Measurements from ENCODE around the gene ZEB1.
"Not testable (repeated sequence)": the region's sequence is repeated elsewhere in the genome, so short reads cannot be mapped to it uniquely, and the experiment has no call there.

Gene ZEB1

DNA sequence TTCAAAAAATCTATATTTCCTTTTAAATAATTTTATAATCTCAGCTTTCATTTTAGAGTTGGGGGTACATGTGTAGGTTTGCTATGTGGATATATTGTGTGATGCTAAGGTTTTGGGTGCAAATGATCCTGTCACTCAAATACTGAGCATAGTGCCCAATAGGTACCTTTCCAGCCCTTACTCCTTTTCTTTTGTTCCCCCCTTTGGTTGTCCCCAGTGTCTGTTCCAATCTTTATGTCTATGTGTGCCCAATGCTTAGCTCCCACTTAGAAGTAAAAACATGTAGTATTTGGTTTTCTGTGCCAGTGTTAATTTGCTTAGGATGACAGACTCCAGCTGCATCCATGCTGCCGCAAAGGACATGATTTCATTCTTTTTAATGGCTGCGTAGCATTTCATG, 103.6 kb downstream of the ZEB1 start:
- DNase-seq (ENCODE audit: low read depth), result no peak

DNA sequence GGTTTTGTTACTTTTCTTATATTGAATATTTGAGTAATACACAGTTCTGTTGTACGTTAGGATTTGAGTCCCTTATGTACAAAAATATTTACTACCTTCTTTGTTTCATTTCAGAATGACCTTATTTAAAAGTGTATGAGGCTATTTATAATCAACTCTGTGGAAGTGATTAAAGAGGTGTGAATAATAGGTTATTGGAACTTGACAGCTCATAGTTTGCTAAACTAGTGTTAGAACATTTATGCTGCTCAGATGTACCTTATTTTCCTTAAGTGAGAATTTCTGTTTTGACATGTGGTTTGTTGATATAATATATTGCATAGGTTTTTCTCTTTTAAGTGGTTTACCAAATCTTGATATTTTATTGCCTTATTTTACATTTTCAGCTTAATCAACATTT, 105.5 kb downstream of the ZEB1 start:
- no peak for DNase-seq (ENCODE audit: low read depth)

DNA sequence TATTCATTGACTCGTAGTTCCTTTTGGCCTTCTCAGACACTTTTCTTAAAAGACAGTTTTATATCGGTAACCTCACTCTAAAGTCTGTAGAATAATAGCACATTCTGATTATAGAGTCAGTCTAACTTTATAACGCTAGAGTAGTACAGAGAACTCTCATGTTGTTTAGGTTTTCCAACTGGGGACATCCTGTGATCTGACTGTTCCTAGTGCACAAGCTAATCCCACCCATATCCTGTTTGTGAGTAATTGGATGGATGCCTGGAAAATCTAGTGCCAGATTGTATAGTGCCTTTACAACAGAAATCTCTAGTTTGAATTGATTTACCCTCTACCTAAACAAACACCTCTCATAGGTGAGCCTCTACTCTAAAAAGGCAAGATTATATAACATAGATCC, 107.4 kb downstream of the ZEB1 start:
- DNase-seq (ENCODE audit: low read depth), result peak; percentile 70

DNA sequence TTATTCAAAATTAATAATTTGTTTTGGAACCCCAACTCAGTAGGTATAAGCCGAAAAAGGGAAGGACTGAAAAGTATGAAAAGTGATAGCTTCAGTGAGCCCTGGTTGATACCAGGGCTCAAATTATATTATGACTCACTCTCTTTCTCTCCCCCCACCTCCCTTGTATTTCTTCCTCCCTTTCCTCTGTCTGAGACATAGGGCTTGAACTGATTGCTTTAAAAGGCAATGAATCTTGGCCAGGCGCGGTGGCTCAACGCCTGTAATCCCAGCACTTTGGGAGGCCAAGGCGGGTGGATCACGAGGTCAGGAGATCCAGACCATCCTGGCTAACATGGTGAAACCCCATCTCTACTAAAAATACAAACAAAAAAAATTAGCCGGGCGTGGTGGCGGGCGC, 108.3 kb downstream of the ZEB1 start:
- DNase-seq (ENCODE audit: low read depth), result not testable (repeated sequence)

DNA sequence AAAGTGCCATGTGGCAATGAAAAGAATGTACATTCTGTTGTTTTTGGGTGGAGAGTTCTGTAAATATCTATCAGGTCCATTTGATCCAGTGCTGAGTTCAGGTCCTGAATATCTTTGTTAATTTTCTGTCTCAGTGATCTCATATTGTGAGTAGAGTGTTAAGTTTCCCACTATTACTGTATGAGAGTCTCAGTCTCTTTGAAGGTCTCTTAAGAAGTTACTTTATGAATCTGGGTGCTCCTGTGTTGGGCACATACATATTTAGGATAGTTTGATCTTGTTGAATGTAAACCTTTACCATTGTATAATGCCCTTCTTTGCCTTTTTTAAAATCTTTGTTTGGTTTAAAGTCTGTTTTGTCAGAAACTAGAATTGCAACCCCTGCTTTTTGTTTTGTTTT, 109.5 kb downstream of the ZEB1 start:
- not testable (repeated sequence) for DNase-seq (ENCODE audit: low read depth)

DNA sequence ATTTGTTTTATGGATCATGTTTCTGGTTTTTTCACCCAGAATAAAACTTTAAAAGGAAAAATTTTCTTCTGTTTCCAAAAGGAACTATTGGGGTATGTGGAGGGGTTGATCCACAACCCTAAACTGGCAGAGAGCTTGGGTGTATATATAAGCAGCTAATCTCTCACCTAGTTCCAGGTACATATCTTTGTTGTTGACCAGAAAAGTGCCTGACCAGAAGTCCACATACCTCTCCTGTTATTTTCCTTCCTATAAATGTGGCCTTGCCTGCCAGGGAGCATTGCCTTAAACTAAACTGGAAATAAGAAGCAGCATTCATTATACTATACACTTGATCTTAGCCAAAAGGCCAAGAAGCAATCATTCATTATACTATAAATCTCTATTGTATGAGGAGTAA, 112.0 kb downstream of the ZEB1 start:
- DNase-seq (ENCODE audit: low read depth), result no peak

DNA sequence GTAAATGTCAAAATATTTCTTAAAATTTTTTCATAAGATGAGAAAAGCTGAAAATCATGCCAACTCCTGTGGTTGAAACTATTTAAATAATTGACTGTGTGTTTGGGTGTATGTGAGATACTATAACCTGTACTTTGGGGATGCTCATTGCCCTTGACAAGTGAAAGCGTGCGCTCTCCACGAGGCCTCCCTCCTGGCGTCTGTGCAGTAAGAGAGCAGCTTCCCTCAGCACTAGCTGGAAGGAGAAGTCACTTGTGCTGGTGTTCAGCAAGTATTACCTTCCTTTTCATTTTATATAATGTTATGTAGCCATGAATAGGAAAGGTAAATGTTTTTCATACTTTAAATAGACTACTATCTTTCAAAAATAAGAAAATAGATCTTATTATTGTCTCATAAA, 118.9 kb downstream of the ZEB1 start:
- no peak for DNase-seq (ENCODE audit: low read depth)

DNA sequence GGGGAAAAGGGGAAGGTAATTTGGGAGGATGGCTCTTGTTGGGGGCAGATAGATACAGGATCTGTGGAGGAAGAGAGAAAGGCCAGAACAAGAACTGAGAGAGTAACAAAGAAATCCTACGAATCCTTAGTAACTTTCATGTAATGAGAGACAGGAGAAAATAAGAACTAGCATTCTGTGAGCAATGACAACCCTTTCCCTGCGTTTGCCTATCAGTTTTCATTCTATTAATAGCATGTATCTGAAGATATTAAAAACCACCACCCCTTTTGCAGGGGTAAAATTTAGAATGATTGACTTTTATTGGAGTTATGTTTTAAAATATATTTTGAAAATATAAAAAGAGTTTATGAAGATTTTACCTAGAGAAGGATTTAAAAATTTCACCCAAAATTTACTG, 132.8 kb downstream of the ZEB1 start:
- DNase-seq (ENCODE audit: low read depth), result no peak

DNA sequence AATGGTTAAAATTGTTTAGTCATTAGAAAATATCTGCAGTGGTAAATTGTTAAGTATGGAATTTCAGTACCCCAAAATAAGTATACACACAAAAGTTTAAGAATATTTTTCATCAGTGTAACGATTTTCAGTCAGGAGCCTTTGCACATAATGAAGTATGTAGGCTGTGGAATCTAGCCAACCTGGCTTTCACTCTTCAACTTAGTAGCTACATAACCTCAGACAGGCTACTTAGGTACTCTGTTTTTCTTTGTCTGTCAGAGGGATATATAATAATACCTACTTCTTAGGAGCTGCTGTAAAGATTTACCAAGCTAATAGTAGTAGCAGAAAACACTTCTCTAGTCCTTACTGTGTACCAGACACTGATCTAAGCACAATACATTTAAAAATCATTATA, 137.5 kb downstream of the ZEB1 start:
- DNase-seq (ENCODE audit: low read depth), result no peak

DNA sequence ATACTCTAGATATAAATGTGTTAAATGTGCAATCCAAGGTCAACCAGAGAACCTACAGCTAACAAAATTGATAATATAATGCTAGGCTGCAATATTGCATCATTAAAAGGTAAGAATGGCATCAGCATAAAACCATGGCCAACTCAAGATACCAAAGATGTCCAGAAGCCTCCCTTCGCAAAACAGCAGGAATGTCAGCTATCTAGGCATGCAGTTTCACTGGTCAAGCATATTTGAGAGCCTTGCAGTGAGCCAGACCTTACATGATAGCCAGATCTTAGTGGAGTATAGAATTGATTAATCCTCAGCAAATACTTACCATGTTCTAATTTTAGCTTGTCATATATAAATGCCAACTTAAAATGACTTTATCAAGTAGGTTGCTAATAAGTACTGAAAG, 138.8 kb downstream of the ZEB1 start:
- no peak for DNase-seq (ENCODE audit: low read depth)

DNA sequence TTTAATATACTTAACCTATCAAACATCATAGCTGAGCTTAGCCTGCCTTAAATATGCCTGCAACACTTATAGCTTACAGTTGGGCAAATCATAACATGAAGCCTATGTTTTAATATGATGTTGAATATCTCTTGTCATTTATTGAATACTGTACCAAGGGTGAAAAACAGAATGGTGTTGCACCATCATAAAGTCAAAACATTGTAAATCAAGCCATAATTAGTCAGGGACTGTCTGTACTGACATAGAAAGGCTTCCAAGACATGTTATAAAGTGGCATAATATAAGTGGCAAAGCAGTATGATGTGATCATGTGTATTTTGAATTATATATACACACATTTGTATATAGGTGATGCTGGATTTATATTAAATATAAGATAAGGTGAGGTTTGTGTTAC, 140.0 kb downstream of the ZEB1 start:
- no peak for DNase-seq (ENCODE audit: low read depth)

DNA sequence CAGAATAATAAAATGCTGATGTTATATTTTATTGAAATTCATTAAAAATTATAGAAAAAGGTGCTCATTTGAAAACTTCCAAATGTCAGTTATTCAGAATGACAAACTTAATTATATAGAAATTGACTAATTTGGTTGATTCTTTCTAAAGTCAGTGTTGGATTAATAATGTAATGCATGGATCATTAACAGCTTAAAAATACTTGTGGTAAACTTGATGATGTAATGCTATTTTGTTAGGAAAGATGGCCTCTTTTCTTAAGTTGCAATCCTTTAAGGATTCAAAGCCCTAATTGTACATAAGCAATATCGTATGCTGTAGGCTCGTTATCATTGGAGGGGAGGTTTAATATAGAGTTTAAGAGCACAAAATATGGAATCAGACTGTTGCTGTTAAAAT, 141.2 kb downstream of the ZEB1 start:
- DNase-seq (ENCODE audit: low read depth), result no peak

DNA sequence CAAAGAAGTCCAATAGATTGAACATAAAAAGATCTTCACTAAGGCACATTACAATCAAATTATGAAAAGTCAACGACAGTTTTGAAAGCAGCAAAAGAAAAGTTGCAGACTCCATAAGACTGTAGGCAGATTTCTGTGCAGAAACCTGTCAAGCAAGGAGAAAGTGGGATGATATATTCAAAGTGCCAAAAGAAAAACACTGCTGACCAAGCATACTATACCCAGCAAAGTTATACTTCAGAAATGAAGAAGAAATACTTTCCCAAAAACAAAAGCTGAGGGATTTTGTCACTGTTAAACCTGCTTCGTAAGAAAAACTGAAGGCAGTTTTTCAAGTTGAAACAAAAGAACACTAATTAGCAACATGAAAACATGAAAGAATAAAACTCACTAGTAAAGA, 145.5 kb downstream of the ZEB1 start:
- DNase-seq (ENCODE audit: low read depth), result no peak

DNA sequence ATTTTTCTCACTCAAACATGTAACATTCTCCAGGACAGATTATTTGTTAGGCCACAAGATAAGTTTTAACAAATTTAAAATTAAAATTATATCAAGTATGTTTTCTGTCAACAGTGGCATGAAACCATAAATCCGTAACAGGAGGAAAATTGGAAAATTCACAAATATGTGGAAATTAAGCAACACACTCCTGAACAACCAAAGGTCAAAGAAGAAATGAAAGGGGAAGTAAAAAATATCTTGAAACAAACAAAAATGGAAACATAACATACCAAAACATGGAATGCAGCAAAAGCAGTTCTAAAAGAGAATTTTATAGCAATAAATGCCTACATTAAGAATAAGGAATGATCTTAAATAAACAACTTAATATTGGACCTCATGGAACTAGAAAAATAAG, 147.3 kb downstream of the ZEB1 start:
- DNase-seq (ENCODE audit: low read depth), result no peak

DNA sequence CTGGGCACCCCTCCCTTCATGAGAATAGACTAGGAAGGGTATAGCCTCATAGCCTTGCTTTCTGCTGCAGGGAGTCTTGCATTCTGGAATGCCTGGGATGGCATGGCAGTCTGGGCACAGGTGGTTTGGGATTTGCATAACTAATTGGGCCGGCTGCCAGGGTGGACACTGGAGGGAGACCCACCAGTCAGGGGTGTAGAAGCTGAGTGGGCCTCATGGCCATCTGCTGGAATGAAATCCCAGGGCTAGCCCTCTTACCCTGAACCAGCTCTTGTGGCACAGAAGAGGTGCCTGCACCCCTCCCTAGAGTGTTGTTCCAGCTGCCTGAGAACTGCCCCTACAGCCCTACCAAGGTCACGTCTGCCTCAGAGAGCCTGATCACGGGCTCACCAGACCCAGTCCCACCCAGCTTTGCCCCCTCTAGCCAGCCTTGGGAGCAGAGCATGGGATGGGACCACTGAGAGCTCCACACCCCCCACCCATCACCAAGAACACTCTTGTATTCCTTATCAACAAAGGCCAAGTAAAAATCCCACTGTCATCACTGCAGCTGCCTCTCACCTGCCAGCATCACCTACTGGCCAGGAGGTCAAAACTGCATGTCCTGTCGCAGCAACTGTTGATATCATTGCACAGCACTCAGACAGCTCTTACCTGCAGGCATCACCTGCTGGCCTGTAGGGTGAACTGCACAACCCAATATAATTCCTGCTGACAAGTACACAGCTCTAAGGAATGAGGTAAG, 148.9 kb downstream of the ZEB1 start:
- no peak for DNase-seq (ENCODE audit: low read depth)

DNA sequence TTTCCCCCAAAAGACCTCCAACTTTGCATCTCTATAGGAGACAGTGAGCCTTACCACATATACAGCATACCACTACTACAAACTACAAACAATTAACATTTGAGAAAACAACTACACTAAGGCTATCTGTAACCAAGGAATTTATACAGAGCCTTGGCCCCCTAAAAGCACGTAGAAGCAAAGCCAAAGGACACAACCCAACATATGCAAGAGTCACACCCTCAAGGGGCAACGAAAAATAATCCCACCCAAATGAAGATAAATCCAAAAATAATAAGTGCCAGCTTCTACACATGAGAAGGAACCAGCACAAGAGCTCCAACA, 149.5 kb downstream of the ZEB1 start:
- DNase-seq (ENCODE audit: low read depth), result no peak

DNA sequence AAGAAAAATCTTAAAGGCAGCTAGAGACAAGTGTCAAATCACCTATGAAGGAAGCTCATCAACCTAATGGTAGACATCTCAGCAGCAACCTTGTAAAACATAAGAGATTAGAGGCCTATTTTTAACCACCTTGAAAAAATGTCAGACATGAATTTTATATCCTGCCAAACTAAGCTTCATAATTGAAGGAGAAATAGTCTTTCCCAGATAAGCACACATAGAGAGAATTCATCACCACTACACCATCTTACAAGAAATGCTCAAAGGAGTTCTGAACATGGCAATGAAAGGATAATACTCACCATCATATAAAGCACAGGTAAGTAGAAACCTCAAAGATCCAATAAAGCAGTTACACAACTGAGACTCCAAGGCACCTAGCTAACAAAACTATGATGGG, 156.5 kb downstream of the ZEB1 start:
- no peak for DNase-seq (ENCODE audit: low read depth)

DNA sequence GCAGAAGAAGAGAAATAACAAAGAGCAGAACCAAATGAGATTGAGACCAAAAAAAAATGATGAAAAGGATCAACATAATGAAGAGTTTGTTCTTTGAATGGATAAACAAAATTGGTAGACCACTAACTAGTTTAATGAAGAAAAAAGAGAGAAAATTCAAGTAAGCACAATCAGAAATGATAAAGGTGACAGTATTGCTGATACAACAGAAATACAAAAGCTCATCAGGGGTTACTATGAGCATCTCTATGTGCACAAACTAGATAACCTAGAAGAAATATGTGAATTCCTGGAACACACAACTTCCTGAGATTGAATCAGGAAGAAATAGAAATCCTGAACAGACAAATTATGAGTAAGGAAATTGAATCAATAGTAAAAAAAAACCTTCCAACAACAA, 157.1 kb downstream of the ZEB1 start:
- no peak for DNase-seq (ENCODE audit: low read depth)

DNA sequence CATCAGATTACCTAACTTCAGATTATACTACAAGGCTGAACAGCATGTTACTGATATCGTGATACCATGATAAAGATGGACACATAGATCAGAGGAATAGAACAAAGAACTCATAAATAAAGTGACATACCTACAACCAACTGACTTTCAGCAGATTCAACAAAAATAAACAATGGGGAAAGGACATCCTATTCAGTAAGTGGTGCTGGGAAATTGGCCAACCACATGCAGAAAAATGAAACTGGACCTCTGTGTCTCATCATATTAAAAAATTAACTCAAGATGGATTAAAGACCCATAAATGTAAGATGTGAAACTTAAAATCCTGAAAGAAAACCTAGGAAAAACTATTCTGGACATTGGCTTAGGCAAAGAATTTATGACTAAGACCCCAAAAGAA, 158.6 kb downstream of the ZEB1 start:
- DNase-seq (ENCODE audit: low read depth), result no peak

DNA sequence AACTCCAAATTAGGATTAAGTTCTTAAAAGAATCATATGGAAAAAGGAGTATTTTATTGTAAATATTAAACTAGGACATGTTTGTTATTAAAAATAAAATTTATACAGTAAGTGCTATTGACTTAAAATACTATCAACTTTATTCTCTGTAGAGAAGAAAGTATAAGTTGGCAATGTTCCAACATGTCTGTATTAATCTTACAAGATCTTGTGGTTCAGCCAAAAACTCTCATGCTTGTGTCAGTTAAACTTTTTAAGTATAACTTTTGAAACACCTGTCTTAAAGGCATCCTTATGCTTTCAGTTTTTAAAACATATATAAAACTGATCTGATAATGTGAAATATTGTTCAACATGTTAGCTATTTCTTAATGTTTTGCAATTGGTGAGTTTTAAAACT, 160.7 kb downstream of the ZEB1 start:
- no peak for DNase-seq (ENCODE audit: low read depth)

DNA sequence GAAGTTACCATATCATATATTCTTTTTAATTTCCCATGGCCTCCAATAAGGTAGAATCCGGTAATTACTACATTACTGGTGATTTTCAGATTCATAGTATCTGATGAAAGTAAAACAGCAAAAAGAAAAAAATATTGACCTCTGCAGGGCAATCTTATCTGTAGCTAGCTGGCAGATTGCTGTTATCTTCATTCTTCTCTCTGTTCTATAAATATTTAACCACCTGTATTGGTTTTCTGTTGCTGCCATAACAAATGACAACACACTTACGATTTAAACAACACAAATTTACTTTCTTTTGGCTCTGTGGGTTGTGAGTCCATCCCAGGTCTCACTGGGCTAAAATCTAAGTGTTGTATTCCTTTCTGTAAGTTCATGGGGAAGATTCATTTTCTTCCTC, 164.5 kb downstream of the ZEB1 start:
- DNase-seq (ENCODE audit: low read depth), result no peak

DNA sequence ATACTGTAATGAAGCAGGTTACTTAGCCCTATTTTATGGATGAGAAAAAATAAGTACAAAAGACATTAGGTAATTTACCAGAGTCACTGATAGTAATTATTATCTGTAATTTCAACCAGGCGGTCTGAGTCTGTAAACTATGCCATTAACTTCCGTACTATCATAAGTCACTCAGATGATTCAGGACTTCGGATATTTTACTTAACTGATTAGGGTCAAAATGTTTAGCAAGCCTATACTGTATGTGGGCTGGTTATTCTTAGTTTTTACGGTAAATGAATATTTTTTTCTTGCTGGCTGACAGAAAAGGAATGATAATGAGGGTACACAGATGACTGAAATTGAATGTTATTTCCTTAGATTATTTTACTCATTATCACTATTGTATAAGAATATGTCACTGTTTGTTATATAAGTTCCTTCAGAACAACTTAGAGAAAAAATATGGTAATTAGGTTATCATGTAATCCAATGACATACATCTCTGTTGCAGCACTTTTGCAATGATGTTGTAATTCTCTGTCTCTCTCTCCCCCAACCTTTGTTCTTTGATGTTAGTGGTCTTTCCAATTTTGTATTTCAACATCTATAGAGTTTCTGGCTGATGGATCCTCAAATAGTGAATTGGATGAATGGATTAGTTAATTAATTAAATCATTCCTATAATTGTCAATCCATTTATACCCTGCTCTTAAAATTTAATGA, 165.6 kb downstream of the ZEB1 start:
- DNase-seq (ENCODE audit: low read depth), result no peak

DNA sequence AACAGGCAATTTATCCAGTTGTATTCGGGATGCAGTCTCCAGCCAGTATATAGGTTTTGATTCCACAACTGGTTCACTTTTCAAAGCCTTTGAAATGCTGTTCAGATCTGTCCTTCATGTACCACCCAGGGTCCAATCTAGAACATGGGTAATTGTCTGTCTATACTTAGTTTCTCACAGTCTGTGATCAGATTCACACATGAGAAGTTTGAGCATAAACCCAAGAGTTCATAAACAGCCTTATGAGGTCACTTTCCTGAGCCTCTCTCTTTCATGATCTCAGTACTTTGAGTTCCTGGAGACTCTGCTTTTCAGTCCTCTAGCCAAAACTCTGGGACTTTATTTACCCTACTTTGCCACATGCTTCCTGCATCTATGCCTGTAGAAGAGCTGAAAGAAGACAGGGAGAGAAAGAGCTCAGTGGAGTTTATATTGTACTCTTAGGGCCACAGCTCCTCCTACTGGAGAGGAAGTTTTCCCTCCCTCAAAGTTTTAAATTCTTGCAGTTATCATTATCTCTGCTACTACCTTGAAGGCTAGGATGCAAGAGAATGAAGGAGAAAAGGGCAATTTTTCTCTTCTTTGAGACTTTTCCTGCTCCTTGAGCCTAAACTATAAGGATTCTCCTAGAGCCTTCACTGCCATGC, 172.0 kb downstream of the ZEB1 start:
- DNase-seq (ENCODE audit: low read depth), result peak; percentile 38

DNA sequence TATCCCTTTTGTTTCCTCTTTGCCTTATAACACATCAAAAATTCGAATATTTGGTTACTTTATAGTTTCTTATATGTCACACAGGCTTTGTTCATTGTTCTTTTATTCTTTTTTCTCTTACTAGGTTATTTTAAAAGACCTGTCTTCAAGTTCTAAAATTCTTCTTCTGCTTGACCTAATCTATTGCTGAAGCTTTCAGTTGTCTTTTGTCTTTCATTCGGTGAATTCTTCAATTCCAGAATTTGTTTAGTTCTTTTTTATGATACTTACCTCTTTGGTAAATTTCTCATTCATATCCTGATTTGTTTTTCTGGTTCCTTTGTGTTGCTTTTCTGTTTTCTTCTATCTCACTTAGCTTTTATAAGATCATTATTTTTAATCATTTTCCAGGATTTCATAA, 188.4 kb downstream of the ZEB1 start:
- no peak for DNase-seq (ENCODE audit: low read depth)
